MCF 10A (cell line): ENCODE results near the gene FAT1. TPM values are rescaled to one million over a fixed set of nuclear protein-coding genes. Genes with fewer than 3 reads are reported as not detected.

Source experiments
- BruUV-seq: library from RNA; stranded (reverse); fragments of 400-500 nt; replicated peaks from 2 replicates; lab custom pipeline; 2021; lab: Mats Ljungman, UMichigan
- CTCF ChIA-PET: fragments of 300-600 bp; sonication (Branson Sonifier 250); formaldehyde crosslinking; extraction: SDS; loops from one replicate; lab custom pipeline; 2021; ENCODE audit warnings: antibody characterized with exemption, inconsistent platforms; lab: Yijun Ruan, JAX
- POLR2A ChIA-PET: fragments of 300-600, 350-650 bp; sonication (Branson Sonifier 250); formaldehyde crosslinking; extraction: SDS; loops from one replicate; lab custom pipeline; 2020; ENCODE audit warnings: antibody characterized with exemption, inconsistent platforms; lab: Yijun Ruan, JAX
- DNase-seq: peaks from one replicate; pipeline ENCODE4 v3.0.0-alpha.2; 2018; ENCODE audit not compliant: unreplicated experiment
- H3K27ac Mint-ChIP-seq: one replicate; pipeline ENCODE4 v1.8.0; 2022; ENCODE audit warnings: mild to moderate bottlenecking, low read depth, mixed read lengths; ENCODE audit not compliant: unreplicated experiment
- H3K27me3 Mint-ChIP-seq: one replicate; pipeline ENCODE4 v1.8.0; 2022; ENCODE audit warnings: mixed read lengths; ENCODE audit not compliant: insufficient read depth, unreplicated experiment
- H3K36me3 Mint-ChIP-seq: one replicate; pipeline ENCODE4 v1.8.0; 2022; ENCODE audit warnings: mild to moderate bottlenecking, moderate library complexity, mixed read lengths; ENCODE audit not compliant: insufficient read depth, unreplicated experiment
- H3K4me1 Mint-ChIP-seq: one replicate; pipeline ENCODE4 v1.8.0; 2022; ENCODE audit warnings: mixed read lengths; ENCODE audit not compliant: insufficient read depth, unreplicated experiment
- H3K4me3 Mint-ChIP-seq: one replicate; pipeline ENCODE4 v1.8.0; 2022; ENCODE audit warnings: mild to moderate bottlenecking, moderate library complexity, mixed read lengths; ENCODE audit not compliant: unreplicated experiment
- H3K9me3 Mint-ChIP-seq: one replicate; pipeline ENCODE4 v1.8.0; 2022; ENCODE audit warnings: mixed read lengths; ENCODE audit not compliant: unreplicated experiment
- intact Hi-C: fragments of 100-400 bp; cut with micrococcal nuclease; formaldehyde crosslinking; loops from 2 replicates; pipeline ENCODE4 v1.14.1; 2022
- total RNA-seq: library from RNA; stranded (reverse); gene quantifications from 2 replicates; pipeline ENCODE4 v1.2.3, GENCODE V29; 2022
- TF ChIP-seq, protein P1 (sequence below): fragments of 200-600 bp; IDR thresholded peaks from one replicate; pipeline ENCODE4 v1.8.0; 2022; ENCODE audit warnings: antibody characterized with exemption, mild to moderate bottlenecking; ENCODE audit not compliant: unreplicated experiment

Gene FAT1
- total RNA-seq, 1 experiment from 2014 or later, result 165 TPM

DNA sequence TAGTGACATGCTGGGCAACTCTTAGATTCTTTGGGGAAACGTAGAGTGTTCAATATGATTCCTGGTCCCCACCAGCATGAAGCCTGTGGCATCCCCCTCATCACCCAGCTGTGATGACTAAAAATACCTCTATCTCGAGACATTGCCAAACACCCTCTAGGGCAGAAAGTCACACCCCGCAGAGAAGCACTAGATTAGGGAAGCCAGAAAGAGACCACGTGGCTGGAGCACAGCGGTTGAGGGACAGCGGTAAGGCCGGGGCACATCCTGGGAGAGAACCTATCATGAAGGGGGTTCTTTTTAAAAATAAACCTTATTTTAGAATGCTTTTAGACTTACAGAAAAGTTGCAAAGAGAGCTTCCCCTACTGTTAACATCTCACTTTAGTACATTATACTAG lies 11.0 kb downstream of the FAT1 start:
- H3K27ac Mint-ChIP-seq, result peak overlapping the region; percentile 35
- no peak overlapping the region for H3K4me3 Mint-ChIP-seq
- intact Hi-C loops, result no loop called here
- ChIA-PET POLR2A (interaction anchor here (0.6 to 1.9 kb wide), 3 partner anchors 10 to 13 kb away, joined by 3 to 5 read pairs (median 3); partner anchors contain the start of gene FAT1), CTCF (interaction anchor here (0.7 kb wide), 1 partner anchor 17 kb away, joined by 5 read pairs; no protein-coding TSS in a partner anchor)
- no peaks in the 10 kb centered on the region for H3K27me3 Mint-ChIP-seq
- peak; percentile 15 for DNase-seq
- peaks cover 22% of the 10 kb centered on the region for H3K36me3 Mint-ChIP-seq
- TF ChIP-seq, protein P1, sequence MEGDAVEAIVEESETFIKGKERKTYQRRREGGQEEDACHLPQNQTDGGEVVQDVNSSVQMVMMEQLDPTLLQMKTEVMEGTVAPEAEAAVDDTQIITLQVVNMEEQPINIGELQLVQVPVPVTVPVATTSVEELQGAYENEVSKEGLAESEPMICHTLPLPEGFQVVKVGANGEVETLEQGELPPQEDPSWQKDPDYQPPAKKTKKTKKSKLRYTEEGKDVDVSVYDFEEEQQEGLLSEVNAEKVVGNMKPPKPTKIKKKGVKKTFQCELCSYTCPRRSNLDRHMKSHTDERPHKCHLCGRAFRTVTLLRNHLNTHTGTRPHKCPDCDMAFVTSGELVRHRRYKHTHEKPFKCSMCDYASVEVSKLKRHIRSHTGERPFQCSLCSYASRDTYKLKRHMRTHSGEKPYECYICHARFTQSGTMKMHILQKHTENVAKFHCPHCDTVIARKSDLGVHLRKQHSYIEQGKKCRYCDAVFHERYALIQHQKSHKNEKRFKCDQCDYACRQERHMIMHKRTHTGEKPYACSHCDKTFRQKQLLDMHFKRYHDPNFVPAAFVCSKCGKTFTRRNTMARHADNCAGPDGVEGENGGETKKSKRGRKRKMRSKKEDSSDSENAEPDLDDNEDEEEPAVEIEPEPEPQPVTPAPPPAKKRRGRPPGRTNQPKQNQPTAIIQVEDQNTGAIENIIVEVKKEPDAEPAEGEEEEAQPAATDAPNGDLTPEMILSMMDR, result no peak
- peaks cover 8% of the 10 kb centered on the region for H3K9me3 Mint-ChIP-seq
- no TSS peak for BruUV-seq
- H3K4me1 Mint-ChIP-seq, result peaks cover 20% of the 10 kb centered on the region

DNA sequence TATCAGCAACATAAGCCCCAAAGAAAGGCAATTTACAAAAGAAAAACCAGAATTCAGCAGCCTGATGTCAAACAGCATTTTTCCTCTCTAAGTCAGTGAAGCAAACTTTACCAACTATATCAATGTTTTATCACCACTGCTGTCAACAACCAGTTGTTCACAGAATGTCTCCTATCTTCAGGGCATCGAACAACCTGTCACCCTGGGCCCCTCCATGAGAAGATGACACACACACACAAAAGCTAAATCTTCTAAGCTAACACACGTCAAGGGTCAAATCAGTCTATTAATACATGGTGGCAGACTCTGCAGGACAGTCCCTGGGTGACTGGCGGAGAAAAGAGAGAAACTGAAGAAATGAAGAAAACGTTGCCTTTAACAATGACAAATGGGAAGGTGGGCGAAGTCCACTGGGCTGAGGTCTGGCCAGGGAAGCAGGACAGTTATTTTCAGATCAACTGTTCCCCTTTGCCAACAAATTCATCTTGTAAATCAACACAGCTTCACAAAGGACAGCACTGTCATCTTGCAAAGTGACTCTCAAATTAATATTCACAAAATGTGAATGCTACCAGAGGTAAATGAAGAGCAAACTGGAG lies 13.0 kb downstream of the FAT1 start:
- H3K4me3 Mint-ChIP-seq, result no peak overlapping the region
- POLR2A ChIA-PET, result interaction anchor here (0.9 kb wide), 1 partner anchor 9 kb away, joined by 5 read pairs; no protein-coding TSS in a partner anchor
- CTCF ChIA-PET, result interaction anchor here (0.6 to 1.8 kb wide), 5 partner anchors 9 to 1302 kb away, joined by 3 to 5 read pairs (median 3); partner anchors contain the start of gene FAT1
- H3K9me3 Mint-ChIP-seq, result peaks cover 8% of the 10 kb centered on the region
- H3K27me3 Mint-ChIP-seq, result no peaks in the 10 kb centered on the region
- BruUV-seq, result no TSS peak
- no peak overlapping the region for H3K27ac Mint-ChIP-seq
- intact Hi-C loops, result no loop called here
- TF ChIP-seq, protein P1, result no peak
- H3K36me3 Mint-ChIP-seq, result peaks cover 42% of the 10 kb centered on the region
- DNase-seq, result no peak
- peaks cover 14% of the 10 kb centered on the region for H3K4me1 Mint-ChIP-seq

DNA sequence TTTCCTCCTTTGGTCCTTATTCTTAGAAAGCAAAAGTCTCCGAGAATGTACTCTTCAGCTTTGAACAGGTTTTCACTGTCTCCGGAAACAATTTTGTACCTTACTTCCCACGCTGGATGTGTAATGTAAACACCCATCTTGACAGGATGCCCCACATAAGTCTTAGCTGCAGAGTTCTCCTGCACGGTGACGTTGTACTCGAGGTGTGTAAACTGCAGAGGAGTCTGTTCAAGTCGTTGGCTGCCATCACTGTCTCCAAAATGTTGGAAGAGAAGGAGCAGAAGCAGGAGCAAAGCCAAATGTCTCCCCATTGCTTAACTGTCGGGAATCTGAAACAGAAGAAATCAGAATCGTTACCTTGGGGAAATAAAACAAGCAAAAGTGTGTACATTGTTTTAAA lies 14.1 kb downstream of the FAT1 start:
- Mint-ChIP-seq H3K4me1 (peaks cover 14% of the 10 kb centered on the region), H3K27me3 (no peaks in the 10 kb centered on the region), H3K27ac (peak overlapping the region; percentile 63), H3K36me3 (peaks cover 42% of the 10 kb centered on the region), H3K4me3 (no peak overlapping the region), H3K9me3 (peaks cover 7% of the 10 kb centered on the region)
- intact Hi-C loops, result no loop called here
- BruUV-seq, result no TSS peak
- ChIA-PET POLR2A (interaction anchor here (0.9 to 1.1 kb wide), 2 partner anchors 8 kb away, joined by 3 to 5 read pairs; no protein-coding TSS in a partner anchor), CTCF (interaction anchor here (0.6 to 1.8 kb wide), 7 partner anchors 9 to 129 kb away, joined by 3 to 5 read pairs (median 3); partner anchors contain the start of gene FAT1)
- no peak for DNase-seq
- TF ChIP-seq, protein P1, result no peak

DNA sequence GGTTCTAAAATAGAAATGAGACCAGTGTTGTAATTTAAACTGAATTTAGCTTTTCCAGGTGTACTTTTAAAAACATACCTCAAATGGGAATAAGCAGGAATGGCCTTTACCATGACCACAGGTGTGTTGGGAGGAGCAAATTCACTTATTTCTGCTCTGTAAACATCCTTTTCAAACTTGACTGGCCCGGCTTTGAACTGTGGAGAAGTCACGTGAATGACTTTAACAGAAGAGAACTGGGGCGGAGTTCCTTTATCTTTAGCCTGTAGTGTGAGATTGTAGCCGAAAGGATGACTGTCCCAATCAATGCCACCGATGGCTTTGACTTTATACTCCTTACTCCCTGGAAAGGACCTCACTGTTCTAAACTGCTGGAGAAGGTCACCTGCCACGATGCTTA lies 15.1 kb downstream of the FAT1 start:
- no peaks in the 10 kb centered on the region for H3K9me3 Mint-ChIP-seq
- ChIA-PET CTCF (interaction anchor here (0.8 kb wide), 1 partner anchor 35 kb away, joined by 3 read pairs; no protein-coding TSS in a partner anchor), POLR2A (interaction anchor here (1.1 to 1.3 kb wide), 2 partner anchors 9 to 15 kb away, joined by 3 read pairs; partner anchors contain the start of gene FAT1)
- DNase-seq, result no peak
- peaks cover 52% of the 10 kb centered on the region for H3K36me3 Mint-ChIP-seq
- no TSS peak for BruUV-seq
- TF ChIP-seq, protein P1, result no peak
- no peaks in the 10 kb centered on the region for H3K27me3 Mint-ChIP-seq
- no peak overlapping the region for H3K27ac Mint-ChIP-seq
- no peak overlapping the region for H3K4me3 Mint-ChIP-seq
- H3K4me1 Mint-ChIP-seq, result peaks cover 20% of the 10 kb centered on the region
- intact Hi-C loops, result no loop called here
